HG02678 (cell line): ENCODE measurements around the gene ZSCAN2.
A peak's percentile ranks its signal among the peaks of the same experiment; 100 is the strongest.

Source experiments
- ATAC-seq: cut with Tn5 transposase; IDR thresholded peaks from one replicate; pipeline ENCODE4 v1.9.1; 2021; ENCODE audit warnings: mild to moderate bottlenecking, moderate library complexity; ENCODE audit not compliant: unreplicated experiment

ZSCAN2 gene

GRCh38 chr15:84598250-84598649, 2.6 kb upstream of the ZSCAN2 start:
- no peak for ATAC-seq

DNA sequence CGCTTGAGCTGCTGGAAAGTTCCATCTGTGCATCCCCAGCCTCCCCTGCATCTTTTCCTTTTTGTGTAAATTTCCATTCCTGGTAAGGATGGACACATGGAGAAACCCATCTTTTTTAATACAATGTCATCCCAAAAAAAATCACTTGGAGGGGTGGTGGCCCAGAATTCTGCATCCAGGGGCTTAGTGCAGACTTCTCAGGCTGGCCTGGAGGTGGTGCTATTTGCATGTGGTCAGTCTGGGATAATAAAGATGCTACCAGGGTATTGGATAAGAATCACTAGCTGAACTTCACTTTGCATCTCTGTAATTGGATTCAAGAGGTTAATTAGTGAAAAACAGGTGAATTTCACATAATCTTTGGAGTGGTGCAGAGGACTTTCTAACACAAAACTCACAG, 1.8 kb upstream of the ZSCAN2 start:
- no peak for ATAC-seq

DNA sequence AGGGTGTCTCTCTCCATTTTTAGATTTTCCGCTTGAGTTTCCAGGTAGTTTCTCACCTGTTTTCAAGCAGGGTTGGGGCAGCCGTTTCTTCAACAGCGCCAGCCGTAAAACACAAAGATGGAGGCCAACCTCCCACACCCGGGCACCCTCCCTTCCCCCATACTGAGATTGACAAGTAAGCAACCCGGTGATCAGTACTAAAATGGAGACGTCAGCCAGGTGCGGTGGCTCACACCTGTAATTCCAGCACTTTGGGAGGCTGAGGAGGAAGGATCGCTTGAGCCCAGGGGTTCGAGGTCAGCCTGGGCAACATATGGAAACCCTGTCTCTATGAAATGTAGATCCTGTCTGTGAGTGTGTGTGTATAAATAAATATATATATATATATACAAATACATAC, 903 bp upstream of the ZSCAN2 start:
- ATAC-seq = no peak

- peak; percentile 7 for ATAC-seq
Observed at GRCh38 chr15:84600331-84600686, 500 bp upstream of the ZSCAN2 start.

- no peak for ATAC-seq
Observed at GRCh38 chr15:84601555-84601838, 688 bp downstream of the ZSCAN2 start.

- no peak for ATAC-seq
Observed at GRCh38 chr15:84603630-84604379, 3.0 kb downstream of the ZSCAN2 start.

DNA sequence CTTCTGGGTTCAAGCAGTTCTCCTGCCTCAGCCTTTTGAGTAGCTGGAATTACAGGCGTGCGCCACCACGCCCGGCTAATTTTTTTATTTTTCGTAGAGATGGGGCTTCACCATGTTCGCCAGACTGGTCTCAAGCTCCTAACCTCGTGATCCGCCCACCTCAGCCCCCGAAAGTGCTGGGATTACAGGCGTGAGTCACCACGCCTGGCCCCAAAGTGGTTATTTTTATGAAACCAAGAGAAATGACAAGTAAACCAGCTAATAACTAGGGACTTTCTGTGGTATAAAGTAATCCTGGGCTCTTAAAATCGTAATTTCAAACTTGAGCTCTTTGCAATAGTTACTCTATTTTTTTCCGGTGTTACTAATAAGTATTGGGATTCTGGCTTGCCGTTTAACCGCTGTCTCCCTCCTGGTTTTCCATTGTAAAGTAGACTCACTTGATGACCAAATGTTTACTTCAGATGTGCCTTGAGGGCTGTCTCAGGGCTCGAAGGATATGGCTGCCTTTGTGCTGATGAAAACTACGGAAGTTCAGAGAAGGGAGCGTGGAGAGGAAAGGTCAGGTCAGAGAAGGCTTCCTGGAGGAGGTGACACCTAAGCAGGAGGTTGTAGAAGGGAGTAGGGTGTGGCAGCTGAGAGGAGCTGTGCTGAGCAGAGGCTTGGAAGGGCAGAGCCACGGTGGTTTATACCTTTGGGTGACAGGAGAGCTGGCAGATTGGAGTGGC, 4.2 kb downstream of the ZSCAN2 start:
- no peak for ATAC-seq

GRCh38 chr15:84605554-84605882, 4.7 kb downstream of the ZSCAN2 start:
- no peak for ATAC-seq

GRCh38 chr15:84606653-84607120, 5.9 kb downstream of the ZSCAN2 start:
- no peak for ATAC-seq

DNA sequence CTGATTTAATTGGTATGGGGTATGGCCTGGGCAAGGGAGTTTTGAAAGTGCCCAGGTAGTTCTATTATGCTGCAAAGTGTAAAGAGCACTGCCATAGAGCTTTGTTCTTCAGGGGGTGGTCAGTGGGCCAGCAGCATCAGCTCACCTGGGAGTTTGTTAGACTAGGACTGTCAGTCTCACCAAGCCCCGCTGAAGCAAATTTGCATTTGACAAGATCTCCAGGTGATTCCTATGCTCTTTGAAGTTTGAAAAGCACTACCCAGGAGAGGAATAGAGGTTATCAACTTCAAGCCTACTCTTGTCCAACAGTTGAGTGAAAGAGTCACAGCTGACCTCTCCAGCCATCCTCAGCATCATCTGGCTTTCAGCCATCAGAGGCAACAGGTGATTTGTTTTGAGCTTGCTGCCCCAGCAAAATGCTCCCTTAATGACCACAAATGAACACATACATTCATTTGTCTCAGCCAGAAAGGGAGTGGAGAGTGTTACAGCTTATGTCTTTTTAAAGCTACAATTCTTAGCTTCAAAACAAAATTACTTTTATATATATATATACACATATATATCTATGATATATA, 8.0 kb downstream of the ZSCAN2 start:
- no peak for ATAC-seq

DNA sequence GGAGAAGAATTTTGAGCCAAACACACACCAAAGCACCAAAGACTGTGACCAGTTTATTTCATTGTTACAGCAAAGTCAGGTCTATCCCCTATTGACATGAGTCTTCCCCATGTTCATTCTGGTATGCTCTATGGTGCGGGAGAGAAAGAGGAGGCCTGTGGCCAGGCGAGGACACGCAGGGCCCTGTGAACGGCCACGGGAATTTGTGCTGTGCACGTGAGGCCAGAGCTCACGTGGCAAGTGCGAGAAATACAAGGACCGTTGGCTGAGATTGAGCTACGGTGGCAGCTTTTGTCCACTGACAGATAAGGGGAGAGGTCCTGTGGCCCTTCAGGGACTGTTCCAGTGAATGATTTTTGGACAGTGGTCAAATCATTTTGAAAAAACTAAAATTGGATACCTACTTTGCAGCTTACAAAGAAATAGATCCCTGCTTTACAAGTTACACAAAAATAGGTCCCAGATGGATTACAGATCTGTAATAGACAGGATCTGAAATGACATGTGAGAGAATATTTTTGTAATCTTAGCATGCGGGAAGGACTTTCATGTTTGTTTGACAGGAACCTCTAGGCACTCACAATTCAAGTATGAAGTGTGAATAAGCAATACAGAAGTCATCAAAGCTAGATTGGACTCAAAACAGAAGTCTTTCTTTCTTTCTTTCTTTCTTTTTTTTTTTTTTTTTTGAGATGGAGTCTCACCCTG, 9.2 kb downstream of the ZSCAN2 start:
- no peak for ATAC-seq

DNA sequence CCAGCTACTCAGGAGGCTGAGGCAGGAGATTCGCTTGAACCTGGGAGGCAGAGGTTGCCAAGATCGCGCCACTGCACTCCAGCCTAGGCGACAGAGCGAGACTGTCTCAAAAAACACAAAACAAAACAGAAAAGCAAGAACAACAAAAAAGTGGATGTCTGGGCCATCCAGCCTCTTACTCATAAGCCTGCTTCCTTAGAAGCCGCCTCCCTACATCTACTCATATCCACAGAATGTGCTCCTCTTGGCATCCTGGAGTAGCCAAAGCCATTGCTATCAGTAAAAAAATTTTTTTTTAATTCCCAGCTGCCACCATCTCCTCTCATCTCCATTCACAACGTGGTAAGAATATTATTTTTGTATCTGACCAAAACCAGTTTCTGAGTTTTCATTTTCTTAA, 10.8 kb downstream of the ZSCAN2 start:
- ATAC-seq = no peak

DNA sequence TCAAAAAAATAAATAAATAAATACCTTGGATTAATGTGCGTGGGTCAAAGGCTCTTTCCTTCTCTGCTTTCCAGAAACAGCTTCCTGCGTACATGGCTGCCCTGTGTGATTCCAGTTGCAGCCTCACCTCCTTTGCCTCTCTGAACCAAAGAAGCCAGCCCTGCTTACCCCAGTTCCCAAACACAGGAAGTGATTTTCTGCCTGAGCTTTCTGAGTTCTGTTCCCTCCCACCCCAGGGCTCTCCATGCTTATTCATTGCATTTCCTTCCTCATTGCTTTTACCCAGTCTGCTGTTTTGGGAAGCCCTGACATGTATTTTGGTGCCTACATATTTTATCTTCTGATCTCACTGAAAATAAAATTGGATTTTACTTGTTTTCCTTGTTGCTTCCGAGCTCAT, 15.4 kb downstream of the ZSCAN2 start:
- no peak for ATAC-seq

DNA sequence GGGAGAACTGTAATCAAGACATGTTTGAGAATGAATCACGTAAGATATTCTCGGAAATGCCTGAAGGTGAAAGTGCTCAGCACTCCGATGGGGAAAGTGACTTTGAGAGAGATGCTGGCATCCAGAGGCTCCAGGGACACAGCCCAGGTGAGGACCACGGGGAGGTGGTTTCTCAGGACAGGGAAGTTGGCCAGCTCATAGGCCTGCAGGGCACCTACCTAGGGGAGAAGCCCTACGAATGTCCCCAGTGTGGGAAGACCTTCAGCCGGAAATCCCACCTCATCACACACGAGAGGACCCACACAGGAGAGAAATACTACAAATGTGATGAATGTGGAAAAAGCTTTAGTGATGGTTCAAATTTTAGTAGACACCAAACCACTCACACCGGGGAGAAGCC, 19.8 kb downstream of the ZSCAN2 start:
- no peak for ATAC-seq

DNA sequence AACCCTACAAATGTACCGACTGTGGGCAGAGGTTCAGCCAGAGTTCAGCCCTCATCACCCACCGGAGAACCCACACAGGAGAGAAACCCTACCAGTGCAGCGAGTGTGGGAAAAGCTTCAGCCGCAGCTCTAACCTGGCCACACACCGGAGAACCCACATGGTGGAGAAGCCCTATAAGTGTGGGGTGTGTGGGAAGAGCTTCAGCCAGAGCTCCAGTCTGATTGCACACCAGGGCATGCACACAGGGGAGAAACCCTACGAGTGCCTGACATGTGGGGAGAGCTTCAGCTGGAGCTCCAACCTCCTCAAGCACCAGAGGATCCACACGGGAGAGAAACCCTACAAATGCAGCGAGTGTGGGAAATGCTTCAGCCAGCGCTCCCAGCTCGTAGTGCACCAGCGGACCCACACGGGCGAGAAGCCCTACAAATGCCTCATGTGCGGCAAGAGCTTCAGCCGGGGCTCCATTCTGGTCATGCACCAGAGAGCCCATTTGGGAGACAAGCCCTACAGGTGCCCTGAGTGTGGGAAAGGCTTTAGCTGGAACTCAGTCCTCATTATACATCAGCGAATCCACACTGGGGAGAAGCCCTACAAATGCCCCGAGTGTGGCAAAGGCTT, 20.7 kb downstream of the ZSCAN2 start:
- no peak for ATAC-seq

DNA sequence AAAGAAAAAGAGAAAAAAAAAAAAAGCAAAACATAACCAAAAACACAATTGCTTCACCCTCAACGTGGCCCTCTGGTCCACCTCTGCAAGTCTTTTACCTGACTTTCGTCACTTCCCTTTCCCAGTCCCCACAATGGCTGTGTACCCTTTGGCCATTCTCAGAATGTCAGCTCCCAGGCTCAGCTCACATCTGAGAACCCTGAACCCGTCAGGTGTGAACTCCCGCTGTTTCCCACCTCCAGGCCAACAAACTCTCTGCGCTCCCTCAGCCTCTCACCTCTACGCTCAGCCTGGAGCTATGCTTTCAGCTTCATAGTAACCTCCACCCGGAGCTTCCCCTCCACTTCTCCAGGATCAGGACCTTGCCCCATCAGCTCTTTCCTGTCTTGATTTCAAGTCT, 23.6 kb downstream of the ZSCAN2 start:
- no peak for ATAC-seq

DNA sequence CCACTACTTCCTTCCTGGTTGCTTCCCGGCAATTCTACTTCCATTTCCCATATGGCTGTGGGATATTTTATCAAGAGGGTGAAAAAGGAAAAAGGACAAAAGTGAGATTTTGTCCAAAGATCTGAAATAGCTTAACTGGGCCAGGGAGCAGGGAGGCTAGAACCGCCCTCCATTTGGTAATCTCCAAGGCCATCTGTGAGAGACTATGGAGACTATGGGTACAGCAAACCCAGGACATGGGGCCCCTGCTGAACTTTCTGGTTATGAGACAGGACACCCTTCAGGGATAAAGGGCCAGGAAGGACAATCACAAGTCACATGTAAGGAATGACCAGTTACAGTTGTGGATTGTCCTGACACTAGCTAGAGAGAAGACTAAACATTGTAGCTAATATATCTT, 24.3 kb downstream of the ZSCAN2 start:
- ATAC-seq = no peak

DNA sequence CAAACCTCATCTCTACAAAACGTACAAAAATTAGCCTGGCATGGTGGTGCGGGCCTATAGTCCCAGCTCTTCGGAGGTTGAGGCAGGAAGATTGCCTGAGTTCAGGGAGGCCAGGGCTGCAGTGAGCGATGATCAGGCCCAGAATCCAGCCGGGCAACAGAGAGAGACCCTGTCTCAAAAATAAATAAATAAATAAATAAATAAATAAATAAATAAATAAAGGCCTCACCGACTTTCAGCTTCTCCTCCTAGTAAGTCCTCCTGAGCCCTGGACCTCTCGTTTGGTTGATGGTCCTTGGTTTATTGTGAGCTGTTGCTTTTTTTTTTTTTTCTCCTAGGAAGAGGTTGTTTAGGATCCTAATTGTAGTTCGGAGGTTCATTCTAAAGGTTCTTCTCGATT, 28.2 kb downstream of the ZSCAN2 start:
- no peak for ATAC-seq

DNA sequence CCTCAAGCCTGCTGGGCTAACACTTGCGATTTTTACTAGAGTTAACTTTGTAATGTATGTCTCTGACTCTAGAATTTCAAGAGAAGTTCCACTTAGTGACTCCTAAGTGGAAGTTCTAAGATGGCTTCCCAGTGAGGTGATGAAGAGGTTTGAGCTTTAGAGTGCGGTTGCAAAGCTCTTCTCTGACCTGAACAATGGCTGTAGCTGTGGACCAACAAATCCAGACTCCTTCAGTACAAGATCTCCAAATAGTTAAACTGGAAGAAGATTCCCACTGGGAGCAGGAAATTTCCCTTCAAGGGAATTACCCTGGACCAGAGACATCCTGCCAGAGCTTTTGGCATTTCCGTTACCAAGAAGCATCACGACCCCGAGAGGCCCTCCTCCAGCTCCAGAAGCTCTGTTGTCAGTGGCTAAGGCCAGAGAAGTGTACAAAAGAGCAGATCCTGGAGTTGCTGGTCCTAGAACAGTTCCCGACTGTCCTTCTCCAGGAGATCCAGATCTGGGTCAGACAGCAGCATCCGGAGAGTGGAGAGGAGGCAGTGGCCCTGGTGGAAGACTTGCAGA, 31.0 kb downstream of the ZSCAN2 start:
- ATAC-seq = no peak

DNA sequence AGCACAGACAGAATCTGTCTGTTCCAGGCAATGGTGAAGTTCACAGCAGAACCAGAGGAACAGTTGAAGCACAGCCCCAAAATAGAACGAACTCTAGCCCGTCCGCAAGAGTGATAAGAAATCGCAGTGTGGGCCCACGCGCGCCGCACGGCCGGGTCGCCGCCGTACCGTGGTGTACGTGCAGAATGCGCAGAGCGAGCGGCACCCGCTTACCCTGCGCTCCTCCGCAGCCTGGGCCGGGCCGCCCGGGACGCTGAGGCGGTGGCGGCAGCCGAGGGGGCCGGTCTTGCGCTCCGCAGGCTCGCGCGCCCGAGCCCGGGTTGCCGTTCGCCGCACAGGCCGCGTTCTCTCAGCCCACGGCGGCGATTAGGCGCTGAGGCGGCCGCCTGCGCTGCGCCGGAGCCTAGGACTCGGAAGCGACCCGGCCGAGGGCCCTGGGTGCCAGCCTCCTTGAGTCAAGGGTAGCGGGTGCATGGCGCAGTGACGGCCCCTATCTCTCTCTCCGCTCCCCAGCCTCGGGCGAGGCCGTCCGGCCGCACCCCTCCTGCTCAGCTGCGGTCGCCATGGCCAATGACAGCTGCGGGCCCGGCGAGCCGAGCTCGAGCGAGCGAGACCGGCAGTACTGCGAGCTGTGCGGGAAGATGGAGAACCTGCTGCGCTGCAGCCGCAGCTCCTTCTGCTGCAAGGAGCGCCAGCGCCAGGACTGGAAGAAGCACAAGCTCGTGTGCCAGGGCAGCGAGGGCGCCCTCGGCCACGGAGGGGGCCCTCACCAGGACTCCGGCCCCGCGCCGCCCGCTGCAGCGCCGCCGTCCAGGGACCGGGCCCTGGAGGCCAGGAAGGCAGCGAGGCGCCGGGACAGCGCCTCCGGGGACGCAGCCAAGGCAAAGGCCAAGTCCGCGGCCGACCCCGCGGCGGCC, 32.8 kb downstream of the ZSCAN2 start:
- peak; percentile 39 for ATAC-seq
